Mesothelial cell of epicardium (in vitro differentiated cells): ENCODE results near the gene CLEC1A. TPM values are rescaled to one million over a fixed set of nuclear protein-coding genes. Genes with fewer than 3 reads are reported as not detected.

Experiments
- DNase-seq, 2 experiments: peaks; one replicate each; pipeline ENCODE4 v3.0.0; 2021; ENCODE audit warnings: low spot score in 2 of 2; ENCODE audit not compliant: unreplicated experiment in 2 of 2
- H3K27ac Mint-ChIP-seq: 2 replicates; pipeline ENCODE4 v1.8.0; 2021; ENCODE audit warnings: mixed read lengths
- H3K27me3 Mint-ChIP-seq: 2 replicates; pipeline ENCODE4 v1.8.0; 2021; ENCODE audit warnings: low read depth, mixed read lengths
- H3K36me3 Mint-ChIP-seq: 2 replicates; pipeline ENCODE4 v1.8.0; 2021; ENCODE audit warnings: mixed read lengths
- H3K4me1 Mint-ChIP-seq: 2 replicates; pipeline ENCODE4 v1.8.0; 2021; ENCODE audit warnings: mixed read lengths
- H3K4me3 Mint-ChIP-seq: 2 replicates; pipeline ENCODE4 v1.8.0; 2021; ENCODE audit warnings: mild to moderate bottlenecking, moderate library complexity, mixed read lengths
- H3K9me3 Mint-ChIP-seq: 2 replicates; pipeline ENCODE4 v1.8.0; 2021; ENCODE audit warnings: mixed read lengths
- CTCF ChIP-seq: fragments of 200-600 bp; sonication (generic); IDR thresholded peaks from one replicate; pipeline ENCODE4 v1.5.0; 2021; ENCODE audit warnings: antibody characterized with exemption; ENCODE audit not compliant: unreplicated experiment
- total RNA-seq: library from RNA; stranded (reverse); gene quantifications from 3 replicates; pipeline ENCODE4 v1.2.1, GENCODE V29; 2021

The CLEC1A gene
- total RNA-seq, 1 donor from 2014 or later, result 0.51 TPM

- DNase-seq, result no peak
- TF ChIP-seq CTCF, result no peak
- H3K9me3 Mint-ChIP-seq, result peaks cover 15% of the 10 kb centered on the region
- H3K27me3 Mint-ChIP-seq, result no peaks in the 10 kb centered on the region
- H3K36me3 Mint-ChIP-seq, result no peaks in the 10 kb centered on the region
- H3K4me3 Mint-ChIP-seq, result no peak overlapping the region
- H3K27ac Mint-ChIP-seq, result no peak overlapping the region
- H3K4me1 Mint-ChIP-seq, result no peaks in the 10 kb centered on the region
These were observed 14.3 kb upstream of the CLEC1A start for GRCh38 chr12:10113075-10113474.

DNA sequence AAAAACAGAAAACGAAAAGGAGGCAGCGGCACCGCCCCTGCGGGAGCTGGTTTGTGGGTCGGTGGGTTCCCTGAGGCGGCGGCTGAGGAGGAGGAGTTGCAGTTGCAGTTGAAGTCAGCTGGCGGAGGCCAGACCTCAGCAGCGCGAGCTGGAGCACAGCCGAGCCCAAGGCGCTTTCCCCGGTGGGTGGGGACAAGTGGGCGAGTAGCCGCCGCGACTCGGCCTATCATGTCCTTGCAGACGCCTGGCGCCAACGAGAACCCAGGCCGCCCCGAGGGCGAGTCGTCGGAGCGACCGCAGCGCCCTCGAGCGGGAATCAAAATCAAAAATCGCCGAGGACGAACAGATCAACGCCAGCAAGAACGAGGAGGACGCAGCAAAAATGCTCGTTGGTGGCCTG, 12.7 kb upstream of the CLEC1A start:
- Mint-ChIP-seq H3K9me3 (peaks cover 22% of the 10 kb centered on the region), H3K4me1 (no peaks in the 10 kb centered on the region), H3K36me3 (no peaks in the 10 kb centered on the region), H3K4me3 (no peak overlapping the region), H3K27ac (no peak overlapping the region), H3K27me3 (no peaks in the 10 kb centered on the region)
- no peak for DNase-seq
- TF ChIP-seq CTCF, result no peak

- H3K4me1 Mint-ChIP-seq, result no peaks in the 10 kb centered on the region
- no peak for DNase-seq
- no peak for TF ChIP-seq CTCF
- H3K4me3 Mint-ChIP-seq, result no peak overlapping the region
- H3K9me3 Mint-ChIP-seq, result peaks cover 31% of the 10 kb centered on the region
- H3K27me3 Mint-ChIP-seq, result no peaks in the 10 kb centered on the region
- H3K27ac Mint-ChIP-seq, result no peak overlapping the region
- no peaks in the 10 kb centered on the region for H3K36me3 Mint-ChIP-seq
These were observed 11.6 kb upstream of the CLEC1A start for GRCh38 chr12:10110256-10110844.

DNA sequence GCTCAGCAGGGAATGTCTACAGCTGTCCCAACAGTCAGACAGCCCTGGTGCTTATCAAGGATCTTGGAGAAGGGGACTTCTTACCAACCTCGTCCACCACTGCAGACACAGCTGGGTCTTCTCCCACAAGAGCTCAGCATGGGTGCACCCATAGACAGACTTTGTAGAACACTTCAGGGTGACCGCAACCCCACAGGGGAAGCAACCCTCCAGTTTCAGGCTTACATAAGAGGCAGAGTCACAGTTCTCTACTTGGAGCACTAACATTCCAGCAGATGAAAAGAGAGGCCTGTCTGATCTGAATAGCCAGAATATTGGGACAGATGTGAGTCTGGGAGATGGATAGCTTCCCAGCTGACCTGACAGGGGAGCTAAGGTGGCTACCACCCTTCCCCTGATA, 3.5 kb upstream of the CLEC1A start:
- no peak for DNase-seq
- H3K36me3 Mint-ChIP-seq, result peaks cover 7% of the 10 kb centered on the region
- H3K9me3 Mint-ChIP-seq, result peaks cover 27% of the 10 kb centered on the region
- no peak for TF ChIP-seq CTCF
- no peak overlapping the region for H3K4me3 Mint-ChIP-seq
- H3K27me3 Mint-ChIP-seq, result no peaks in the 10 kb centered on the region
- H3K27ac Mint-ChIP-seq, result no peak overlapping the region
- H3K4me1 Mint-ChIP-seq, result peaks cover 35% of the 10 kb centered on the region

- no peak overlapping the region for H3K4me3 Mint-ChIP-seq
- no peaks in the 10 kb centered on the region for H3K27me3 Mint-ChIP-seq
- peak overlapping the region; percentile 41 for H3K27ac Mint-ChIP-seq
- peaks cover 37% of the 10 kb centered on the region for H3K4me1 Mint-ChIP-seq
- no peak for DNase-seq
- TF ChIP-seq CTCF, result no peak
- H3K36me3 Mint-ChIP-seq, result peaks cover 7% of the 10 kb centered on the region
- peaks cover 23% of the 10 kb centered on the region for H3K9me3 Mint-ChIP-seq
These were observed 2.9 kb upstream of the CLEC1A start for GRCh38 chr12:10101648-10102220.
